Measurements from ENCODE around the gene DPYD. TPM values are rescaled to one million over a fixed set of nuclear protein-coding genes. Genes with fewer than 3 reads are reported as not detected.

The DPYD gene
- total RNA-seq, 1 donor from 2014 or later, result 8.5 TPM

DNA sequence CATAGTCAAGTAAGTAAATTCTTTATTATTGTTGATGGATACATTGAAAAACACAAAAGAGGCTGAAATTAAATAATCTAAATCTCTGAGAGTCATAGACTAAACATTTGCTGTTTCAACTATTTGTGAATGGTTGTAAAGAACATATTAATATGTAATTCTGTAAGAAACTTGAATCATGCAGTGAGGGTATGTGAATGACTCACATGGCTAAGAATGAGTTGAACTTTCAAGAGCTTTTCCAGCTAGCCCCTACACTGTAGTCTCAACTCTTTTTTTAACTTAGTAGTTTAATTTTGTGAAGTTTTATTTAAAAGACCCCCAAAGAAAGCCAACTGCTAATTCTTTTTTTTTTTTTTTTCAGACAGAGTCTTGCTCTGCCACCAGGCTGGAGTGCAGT lies 588.1 kb downstream of the DPYD start:
- Mint-ChIP-seq H3K4me3 (no peak overlapping the region), H3K27me3 (no peaks in the 10 kb centered on the region), H3K4me1 (ENCODE audit: unreplicated experiment) (no peaks in the 10 kb centered on the region), H3K9me3 (no peaks in the 10 kb centered on the region), H3K27ac (no peak overlapping the region), H3K36me3 (no peaks in the 10 kb centered on the region)
- no peak for DNase-seq (ENCODE audit: extremely low spot score, unreplicated experiment)
- TF ChIP-seq, protein P1, sequence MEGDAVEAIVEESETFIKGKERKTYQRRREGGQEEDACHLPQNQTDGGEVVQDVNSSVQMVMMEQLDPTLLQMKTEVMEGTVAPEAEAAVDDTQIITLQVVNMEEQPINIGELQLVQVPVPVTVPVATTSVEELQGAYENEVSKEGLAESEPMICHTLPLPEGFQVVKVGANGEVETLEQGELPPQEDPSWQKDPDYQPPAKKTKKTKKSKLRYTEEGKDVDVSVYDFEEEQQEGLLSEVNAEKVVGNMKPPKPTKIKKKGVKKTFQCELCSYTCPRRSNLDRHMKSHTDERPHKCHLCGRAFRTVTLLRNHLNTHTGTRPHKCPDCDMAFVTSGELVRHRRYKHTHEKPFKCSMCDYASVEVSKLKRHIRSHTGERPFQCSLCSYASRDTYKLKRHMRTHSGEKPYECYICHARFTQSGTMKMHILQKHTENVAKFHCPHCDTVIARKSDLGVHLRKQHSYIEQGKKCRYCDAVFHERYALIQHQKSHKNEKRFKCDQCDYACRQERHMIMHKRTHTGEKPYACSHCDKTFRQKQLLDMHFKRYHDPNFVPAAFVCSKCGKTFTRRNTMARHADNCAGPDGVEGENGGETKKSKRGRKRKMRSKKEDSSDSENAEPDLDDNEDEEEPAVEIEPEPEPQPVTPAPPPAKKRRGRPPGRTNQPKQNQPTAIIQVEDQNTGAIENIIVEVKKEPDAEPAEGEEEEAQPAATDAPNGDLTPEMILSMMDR (conservative IDR thresholded peaks at IDR 0.05), result no peak

DNA sequence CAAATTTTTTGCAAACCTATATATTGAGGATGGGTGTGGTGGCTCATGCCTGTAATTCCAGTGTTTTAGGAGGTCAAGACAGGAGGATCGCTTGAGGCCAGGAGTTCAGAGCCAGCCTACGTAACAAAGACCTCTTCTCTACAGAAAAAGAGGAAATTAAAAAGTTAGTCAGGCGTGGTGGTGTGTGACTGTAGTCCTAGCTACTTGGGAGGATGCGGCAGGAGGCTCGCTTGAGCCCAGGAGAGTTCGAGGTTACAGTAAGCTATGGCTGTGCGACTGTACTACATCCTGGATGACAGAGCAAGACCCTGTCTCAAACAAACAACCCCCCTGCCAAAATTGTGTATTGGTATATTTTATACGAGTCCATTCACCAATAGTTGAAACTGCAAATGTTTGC lies 589.7 kb downstream of the DPYD start:
- Mint-ChIP-seq H3K9me3 (no peaks in the 10 kb centered on the region), H3K36me3 (no peaks in the 10 kb centered on the region), H3K27me3 (no peaks in the 10 kb centered on the region), H3K4me3 (no peak overlapping the region), H3K4me1 (ENCODE audit: unreplicated experiment) (no peaks in the 10 kb centered on the region), H3K27ac (no peak overlapping the region)
- TF ChIP-seq, protein P1 (conservative IDR thresholded peaks at IDR 0.05), result no peak
- DNase-seq (ENCODE audit: extremely low spot score, unreplicated experiment), result no peak

DNA sequence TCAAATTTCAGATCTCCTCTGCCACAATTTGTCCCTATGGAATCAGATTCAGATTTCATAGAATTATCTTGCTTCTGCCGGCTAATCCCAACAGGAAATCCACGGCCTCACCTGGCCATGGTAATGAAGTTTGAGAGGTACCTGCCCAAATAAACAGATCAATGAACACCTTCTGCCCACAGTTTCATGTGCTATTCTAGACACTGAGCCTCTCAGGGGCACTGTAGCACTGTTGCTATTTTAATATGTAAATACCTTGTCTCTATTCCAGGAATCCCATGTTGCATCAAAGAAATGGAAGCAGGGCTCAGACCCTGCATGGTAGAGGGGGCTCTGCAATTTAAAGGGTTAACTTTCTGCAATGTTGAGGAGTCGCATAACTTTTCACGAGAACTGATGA lies 606.1 kb downstream of the DPYD start:
- no peak overlapping the region for H3K27ac Mint-ChIP-seq
- no peak overlapping the region for H3K4me3 Mint-ChIP-seq
- no peaks in the 10 kb centered on the region for H3K27me3 Mint-ChIP-seq
- H3K9me3 Mint-ChIP-seq, result no peaks in the 10 kb centered on the region
- no peaks in the 10 kb centered on the region for H3K36me3 Mint-ChIP-seq
- H3K4me1 Mint-ChIP-seq (ENCODE audit: unreplicated experiment), result no peaks in the 10 kb centered on the region
- DNase-seq (ENCODE audit: extremely low spot score, unreplicated experiment), result no peak
- TF ChIP-seq, protein P1 (conservative IDR thresholded peaks at IDR 0.05), result no peak

DNA sequence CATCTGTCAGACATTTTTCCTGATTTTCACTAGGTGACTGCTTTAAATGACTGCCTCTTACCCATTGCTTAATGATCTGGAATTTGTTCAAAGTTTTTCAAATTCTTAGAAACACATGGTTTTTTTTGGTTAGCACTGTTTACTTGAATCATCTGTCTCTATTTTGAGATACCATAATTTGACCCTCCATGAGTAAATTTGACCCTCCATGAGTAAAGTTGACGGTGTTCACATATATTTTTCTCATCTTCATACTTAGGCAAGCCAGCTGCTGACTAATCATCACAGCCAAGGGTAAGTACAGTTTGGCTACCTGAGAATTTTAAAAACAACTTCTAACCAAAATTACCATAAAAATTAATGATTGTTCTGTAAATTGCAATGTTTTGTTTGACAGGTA lies 612.7 kb downstream of the DPYD start:
- TF ChIP-seq, protein P1 (conservative IDR thresholded peaks at IDR 0.05), result no peak
- no peak overlapping the region for H3K4me3 Mint-ChIP-seq
- no peaks in the 10 kb centered on the region for H3K4me1 Mint-ChIP-seq (ENCODE audit: unreplicated experiment)
- DNase-seq (ENCODE audit: extremely low spot score, unreplicated experiment), result no peak
- H3K27ac Mint-ChIP-seq, result no peak overlapping the region
- H3K36me3 Mint-ChIP-seq, result no peaks in the 10 kb centered on the region
- H3K9me3 Mint-ChIP-seq, result no peaks in the 10 kb centered on the region
- no peaks in the 10 kb centered on the region for H3K27me3 Mint-ChIP-seq

DNA sequence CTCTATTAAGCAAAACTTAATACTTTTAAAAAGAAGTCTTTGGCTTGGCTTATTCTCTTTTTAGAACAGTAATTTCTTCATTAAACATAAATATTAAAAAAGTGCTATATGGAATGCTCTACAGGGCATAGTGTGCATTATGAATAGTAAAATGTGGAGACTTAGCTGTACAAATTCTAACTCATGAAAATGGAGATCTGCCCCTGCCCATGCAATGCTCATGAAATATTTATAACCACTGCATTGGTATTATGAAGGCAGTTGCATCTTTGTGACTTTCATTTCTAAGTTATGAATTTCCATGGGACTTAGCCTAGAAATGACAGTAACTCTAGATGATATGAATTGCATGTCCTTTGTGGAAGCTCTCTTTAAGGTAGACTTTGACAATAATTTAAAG lies 613.3 kb downstream of the DPYD start:
- DNase-seq (ENCODE audit: extremely low spot score, unreplicated experiment), result no peak
- TF ChIP-seq, protein P1 (conservative IDR thresholded peaks at IDR 0.05), result no peak
- Mint-ChIP-seq H3K9me3 (no peaks in the 10 kb centered on the region), H3K27ac (no peak overlapping the region), H3K4me1 (ENCODE audit: unreplicated experiment) (no peaks in the 10 kb centered on the region), H3K4me3 (no peak overlapping the region), H3K36me3 (no peaks in the 10 kb centered on the region), H3K27me3 (no peaks in the 10 kb centered on the region)

DNA sequence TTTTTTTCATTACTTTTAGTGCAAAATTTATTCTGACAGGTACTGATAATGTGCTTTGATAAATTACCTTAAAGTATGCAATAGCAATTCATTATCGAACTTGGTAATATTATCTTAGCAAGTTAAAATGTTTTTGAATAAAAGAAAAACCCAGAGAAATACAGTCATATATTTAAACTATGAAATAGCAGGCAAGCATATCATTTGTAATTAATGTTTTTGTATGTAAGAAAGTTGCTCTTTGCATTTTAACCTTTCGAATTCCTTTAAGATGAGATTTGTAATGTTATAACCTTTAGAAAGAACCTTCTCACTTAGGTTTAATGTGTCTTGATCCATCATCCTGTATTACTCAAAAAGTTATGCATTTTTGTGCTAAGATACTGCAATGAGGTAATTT lies 613.7 kb downstream of the DPYD start:
- Mint-ChIP-seq H3K9me3 (no peaks in the 10 kb centered on the region), H3K27ac (no peak overlapping the region), H3K4me3 (no peak overlapping the region), H3K4me1 (ENCODE audit: unreplicated experiment) (no peaks in the 10 kb centered on the region), H3K27me3 (no peaks in the 10 kb centered on the region), H3K36me3 (no peaks in the 10 kb centered on the region)
- no peak for DNase-seq (ENCODE audit: extremely low spot score, unreplicated experiment)
- TF ChIP-seq, protein P1 (conservative IDR thresholded peaks at IDR 0.05), result no peak
